Muscle of leg (tissue), 11 donors: ENCODE results near the gene ZNF672. TPM values are rescaled to one million over a fixed set of nuclear protein-coding genes. Genes with fewer than 3 reads are reported as not detected.
A peak's percentile ranks its signal among the peaks of the same experiment; 100 is the strongest.
"Not testable (repeated sequence)": the region's sequence is repeated elsewhere in the genome, so short reads cannot be mapped to it uniquely, and the experiment has no call there.

ENCODE experiments used
- DNase-seq: peaks from one replicate; pipeline ENCODE4 v3.0.0; 2013
- H3K27ac ChIP-seq: one replicate; pipeline ENCODE4 v1.5.1; 2013; ENCODE audit warnings: mild to moderate bottlenecking, low read length, control low read depth
- H3K27me3 ChIP-seq: one replicate; pipeline ENCODE4 v1.6.1; 2013; ENCODE audit warnings: low read length; ENCODE audit not compliant: control insufficient read depth, insufficient read depth
- H3K36me3 ChIP-seq: one replicate; pipeline ENCODE4 v1.6.1; 2013; ENCODE audit warnings: low read length; ENCODE audit not compliant: control insufficient read depth, insufficient read depth
- H3K4me1 ChIP-seq: one replicate; pipeline ENCODE4 v1.6.1; 2013; ENCODE audit warnings: low read length; ENCODE audit not compliant: control insufficient read depth, insufficient read depth
- H3K4me3 ChIP-seq: one replicate; pipeline ENCODE4 v1.5.1; 2013; ENCODE audit warnings: low read length, control low read depth
- H3K9me3 ChIP-seq: replicated peaks from 2 replicates; pipeline ENCODE4 v1.6.1; 2013; ENCODE audit warnings: low read depth, low read length; ENCODE audit not compliant: control insufficient read depth
- WGBS: methylation state at CpG from one replicate; pipeline ENCODE4 v1.1.5; 2013; ENCODE audit warnings: missing lambda C conversion rate; ENCODE audit not compliant: insufficient coverage; 5-methylcytosine and 5-hydroxymethylcytosine counted together
- polyA plus RNA-seq, 8 donors: library from polyadenylated mRNA; unstranded; fragments of 120-200 nt; gene quantifications; one replicate each; pipeline versions ENCODE4 v1.2.1 to v1.2.3, GENCODE V29; 2013; ENCODE audit warnings: inconsistent platforms in 1 of 8, low replicate concordance in 1 of 8; ENCODE audit not compliant: insufficient read length in 8 of 8, insufficient read depth in 1 of 8
- total RNA-seq: library from RNA; stranded (reverse); fragments of 120-200 nt; gene quantifications from one replicate; pipeline ENCODE4 v1.2.4, GENCODE V29; 2013

Gene ZNF672
- total and polyA plus RNA-seq, 9 donors = 13.3 to 20.7 (median 17.9) TPM

DNA sequence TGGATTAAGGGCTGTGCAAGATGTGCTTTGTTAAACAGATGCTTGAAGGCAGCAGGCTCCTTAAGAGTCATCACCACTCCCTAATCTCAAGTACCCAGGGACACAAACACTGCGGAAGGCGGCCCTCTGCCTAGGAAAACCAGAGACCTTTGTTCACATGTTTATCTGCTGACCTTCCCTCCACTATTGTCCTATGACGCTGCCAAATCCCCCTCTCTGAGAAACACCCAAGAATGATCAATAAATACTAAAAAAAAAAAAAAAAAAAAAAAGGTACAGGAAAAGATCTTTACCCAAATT is 7.4 kb upstream of the ZNF672 start:
- H3K9me3 ChIP-seq, DNase-seq, H3K36me3 ChIP-seq, H3K27ac ChIP-seq, H3K4me3 ChIP-seq, H3K4me1 ChIP-seq: not testable (repeated sequence)
- peaks cover 12% of the 10 kb centered on the region for H3K27me3 ChIP-seq
- WGBS = 20% methylated on average over 2 of the region's 3 CpGs

DNA sequence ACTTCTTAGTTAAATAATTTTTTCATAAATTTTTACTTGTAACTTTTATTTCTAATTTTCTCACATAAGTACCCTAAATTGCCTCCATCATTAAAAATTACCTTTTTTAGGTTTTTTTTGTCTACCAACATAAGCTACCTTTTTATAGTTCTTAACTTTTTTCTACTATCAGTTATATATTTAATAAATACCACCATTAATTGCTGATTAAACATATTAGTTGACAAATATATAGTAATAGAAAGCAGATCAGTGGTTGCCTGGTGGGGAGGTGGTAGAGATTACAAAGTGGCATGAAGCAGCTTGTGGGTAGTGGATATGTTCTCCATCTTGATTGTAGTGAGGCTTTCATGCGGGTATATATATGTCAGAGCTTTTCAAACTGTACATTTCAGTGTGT is 6.2 kb upstream of the ZNF672 start:
- Histone ChIP-seq H3K27ac (no peak overlapping the region), H3K4me1 (peaks cover 7% of the 10 kb centered on the region), H3K27me3 (peaks cover 12% of the 10 kb centered on the region), H3K9me3 (no peaks in the 10 kb centered on the region), H3K4me3 (no peak overlapping the region), H3K36me3 (no peaks in the 10 kb centered on the region)
- no CpG with 5 or more reads among the region's 1 CpG for WGBS
- DNase-seq = no peak

DNA sequence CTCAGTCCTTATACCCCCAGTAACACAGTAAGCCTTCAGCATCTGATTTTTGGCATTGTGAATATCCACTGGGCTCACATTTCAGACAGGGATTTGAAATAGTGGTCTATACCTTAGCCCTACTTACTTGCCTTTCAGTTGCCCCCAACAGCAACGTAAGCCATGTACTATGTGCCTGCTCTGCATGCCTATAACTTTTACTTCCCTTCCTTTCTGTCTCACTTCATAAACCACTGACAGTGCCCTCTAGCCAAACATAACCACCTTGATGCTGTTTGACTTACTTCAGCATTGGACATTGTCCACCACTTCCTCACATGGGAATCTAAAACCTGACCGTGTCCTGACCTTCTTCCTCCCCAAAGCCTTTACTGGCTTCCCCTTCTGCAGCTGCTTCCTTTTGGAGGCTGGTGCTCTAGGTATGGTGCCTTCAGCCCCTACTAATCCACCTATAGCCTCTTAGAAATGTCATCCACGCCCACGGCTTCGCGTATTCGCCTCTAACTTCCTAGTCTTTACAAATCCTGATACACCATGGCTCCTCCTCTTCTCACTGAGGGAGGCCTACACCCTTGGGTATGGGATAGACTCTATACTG is 3.6 kb upstream of the ZNF672 start:
- no peaks in the 10 kb centered on the region for H3K9me3 ChIP-seq
- DNase-seq = peak; percentile 50
- peak overlapping the region; percentile 47 for H3K27ac ChIP-seq
- H3K4me3 ChIP-seq = no peak overlapping the region
- H3K36me3 ChIP-seq = no peaks in the 10 kb centered on the region
- peaks cover 16% of the 10 kb centered on the region for H3K4me1 ChIP-seq
- 35% methylated on average over 2 of the region's 7 CpGs for WGBS
- H3K27me3 ChIP-seq = peaks cover 12% of the 10 kb centered on the region

DNA sequence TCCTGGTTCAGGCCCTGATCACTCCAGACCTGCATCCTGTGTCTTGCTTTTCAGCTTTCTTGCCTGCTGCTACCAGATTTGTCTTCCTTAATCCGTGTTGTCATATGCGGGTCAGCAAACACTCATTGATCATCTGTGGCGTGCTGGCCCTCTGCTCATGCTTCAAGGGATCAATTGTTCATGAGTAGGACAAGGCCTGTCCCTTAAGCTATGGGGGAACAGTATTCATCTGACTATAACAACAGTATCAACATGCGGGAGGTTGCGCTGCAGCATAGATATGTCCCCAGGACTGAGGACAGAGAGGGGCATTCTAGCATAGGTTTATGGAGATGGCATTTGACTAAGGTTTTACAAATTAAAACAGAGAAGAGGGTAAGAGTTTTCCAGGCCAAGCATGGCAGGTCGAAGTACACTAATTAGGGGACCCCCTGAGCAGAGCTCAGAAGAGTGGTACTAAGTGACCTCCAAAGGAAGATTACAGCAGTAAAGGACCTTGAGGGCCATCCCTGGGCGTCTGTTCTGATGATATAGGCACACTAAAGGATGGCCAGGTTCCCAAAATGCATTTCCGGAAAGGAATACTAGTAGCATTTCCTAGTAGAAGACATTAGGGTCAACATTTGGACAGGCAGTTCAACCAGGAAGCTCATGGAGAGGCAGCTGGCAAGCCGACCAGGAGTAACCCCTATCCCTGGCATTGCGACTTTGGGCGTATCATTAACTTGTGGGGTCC is 811 bp upstream of the ZNF672 start:
- peaks cover 25% of the 10 kb centered on the region for H3K4me1 ChIP-seq
- H3K27ac ChIP-seq = peak overlapping the region; percentile 100
- H3K27me3 ChIP-seq = peaks cover 11% of the 10 kb centered on the region
- DNase-seq = no peak
- peaks cover 2% of the 10 kb centered on the region for H3K36me3 ChIP-seq
- WGBS = 55% methylated on average over 6 of the region's 11 CpGs
- no peaks in the 10 kb centered on the region for H3K9me3 ChIP-seq
- peak overlapping the region; percentile 86 for H3K4me3 ChIP-seq

DNA sequence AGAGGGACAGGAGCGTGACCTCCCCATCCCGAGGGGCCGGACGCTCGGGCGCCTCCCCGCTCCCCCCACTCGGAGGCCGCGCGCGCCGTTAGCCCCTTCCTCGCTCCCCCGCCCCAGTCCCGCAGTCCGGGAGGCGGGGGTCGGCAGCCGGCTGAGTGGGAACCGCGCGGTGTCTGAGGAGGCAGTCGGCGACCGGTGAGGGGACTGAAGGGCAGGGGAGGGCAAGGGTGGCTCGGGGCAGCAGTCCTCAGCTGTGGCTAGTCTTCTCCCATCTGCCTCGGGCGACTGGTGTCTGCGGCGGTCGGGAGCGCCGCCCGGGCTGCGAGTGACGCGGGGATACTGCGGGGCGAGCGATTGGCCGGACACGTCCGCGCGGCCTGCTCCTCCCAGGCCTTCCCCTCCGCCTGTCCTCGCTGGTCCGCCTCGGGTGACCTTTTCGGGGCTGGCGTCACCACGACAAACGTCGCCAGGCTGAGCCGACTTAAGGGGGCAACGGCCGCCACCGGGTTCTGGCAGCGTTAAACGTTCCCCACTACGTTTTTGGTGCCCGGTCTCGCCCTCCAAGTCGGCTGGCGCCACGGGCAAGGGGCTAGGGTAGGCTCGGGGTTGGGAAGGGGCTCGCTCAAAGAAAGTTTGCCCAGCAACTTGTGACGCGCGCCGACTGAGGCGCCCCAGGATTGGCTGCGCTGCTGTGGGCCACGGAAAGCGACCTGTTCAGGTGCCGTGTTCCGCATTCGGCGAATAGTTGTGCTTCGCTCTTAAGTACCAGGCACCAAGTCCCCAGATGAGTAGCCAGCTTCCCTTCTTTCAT is 538 bp downstream of the ZNF672 start:
- no peaks in the 10 kb centered on the region for H3K9me3 ChIP-seq
- under 1% methylated on average over 68 of the region's 82 CpGs for WGBS
- DNase-seq = peak; percentile 96
- peak overlapping the region; percentile 100 for H3K27ac ChIP-seq
- peaks cover 30% of the 10 kb centered on the region for H3K4me1 ChIP-seq
- peak overlapping the region; percentile 86 for H3K4me3 ChIP-seq
- H3K36me3 ChIP-seq = peaks cover 7% of the 10 kb centered on the region
- H3K27me3 ChIP-seq = peaks cover 9% of the 10 kb centered on the region

DNA sequence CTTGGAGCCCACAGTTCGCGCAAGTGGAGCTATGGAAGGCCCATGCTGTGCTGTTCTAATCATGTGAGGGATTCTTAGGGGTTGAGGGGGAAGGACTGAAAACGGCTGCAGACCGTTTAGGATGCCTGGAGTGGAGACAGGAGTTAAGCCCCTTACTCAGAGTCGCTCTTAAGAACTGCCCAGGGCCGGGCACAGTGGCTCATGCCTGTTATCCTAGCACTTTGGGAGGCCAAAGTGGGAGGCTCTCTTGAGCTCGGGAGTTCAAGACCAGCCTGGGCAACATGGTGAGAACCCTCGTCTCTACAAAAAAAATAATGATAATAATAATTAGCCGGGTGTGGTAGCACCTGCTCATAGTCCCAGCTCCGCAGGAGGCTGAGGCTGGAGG is 1.1 kb downstream of the ZNF672 start:
- H3K9me3 ChIP-seq = no peaks in the 10 kb centered on the region
- no peak for DNase-seq
- 0% methylated on average over 3 of the region's 10 CpGs for WGBS
- peak overlapping the region; percentile 86 for H3K4me3 ChIP-seq
- peaks cover 7% of the 10 kb centered on the region for H3K36me3 ChIP-seq
- peak overlapping the region; percentile 100 for H3K27ac ChIP-seq
- peaks cover 30% of the 10 kb centered on the region for H3K4me1 ChIP-seq
- peaks cover 9% of the 10 kb centered on the region for H3K27me3 ChIP-seq

DNA sequence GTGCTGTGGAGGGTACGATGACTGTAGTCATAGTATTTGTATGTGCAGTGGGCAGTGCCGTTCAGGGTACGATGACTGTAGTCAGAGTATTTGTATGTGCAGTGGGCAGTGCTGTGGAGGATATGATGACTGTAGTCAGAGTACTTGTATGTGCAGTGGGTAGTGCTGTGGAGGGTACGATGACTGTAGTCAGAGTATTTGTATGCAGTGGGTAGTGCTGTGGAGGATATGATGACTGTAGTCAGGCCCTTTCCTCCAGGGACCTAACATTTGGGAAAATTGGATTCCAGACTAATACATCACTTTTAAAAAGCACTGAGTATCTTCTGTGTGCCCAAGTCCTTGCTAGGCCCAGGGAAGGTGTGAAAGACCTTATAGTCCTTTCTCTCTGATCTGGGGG is 2.9 kb downstream of the ZNF672 start:
- WGBS = 100% methylated on average over 3 of the region's 4 CpGs
- no peak overlapping the region for H3K27ac ChIP-seq

DNA sequence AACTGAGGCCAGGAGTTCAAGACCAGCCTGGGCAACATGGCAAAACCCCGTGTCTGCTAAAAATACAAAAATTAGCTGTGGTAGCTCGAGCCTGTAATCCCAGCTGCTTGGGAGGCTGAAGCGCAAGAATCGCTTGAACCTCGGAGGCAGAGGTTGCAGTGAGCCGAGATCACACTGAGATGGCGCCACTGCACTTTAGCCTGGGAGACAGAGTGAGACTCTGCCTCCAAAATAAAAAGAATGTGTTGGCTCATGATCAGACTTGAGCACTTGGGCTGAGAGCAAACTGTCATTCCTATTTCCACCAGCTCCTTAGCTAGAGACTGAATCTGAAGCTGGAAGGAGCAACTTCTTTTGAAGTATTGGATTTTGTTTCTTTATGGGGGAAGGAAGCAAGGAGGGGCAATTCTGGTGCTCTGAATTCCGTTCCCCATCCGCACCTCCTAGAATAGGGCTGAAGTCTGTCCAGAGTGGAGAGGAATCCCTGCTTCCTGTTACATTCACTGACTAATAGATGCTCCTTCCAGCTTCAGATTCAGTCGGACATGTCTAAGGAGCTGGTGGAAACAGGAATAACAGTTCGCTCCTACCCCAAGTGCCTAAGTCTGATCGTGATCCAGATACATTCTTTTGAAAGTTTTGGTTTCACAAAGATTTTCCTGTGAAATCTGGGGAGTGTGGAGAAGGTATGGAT is 3.8 kb downstream of the ZNF672 start:
- Histone ChIP-seq H3K27ac (peak overlapping the region; percentile 54), H3K4me1 (peaks cover 27% of the 10 kb centered on the region), H3K36me3 (peaks cover 31% of the 10 kb centered on the region), H3K4me3 (no peak overlapping the region), H3K27me3 (no peaks in the 10 kb centered on the region), H3K9me3 (no peaks in the 10 kb centered on the region)
- peak; percentile 86 for DNase-seq
- WGBS = 36% methylated on average over 7 of the region's 12 CpGs

More for the DNA sequence above, 2.9 kb downstream of the ZNF672 start:
- Histone ChIP-seq H3K4me1 (peaks cover 27% of the 10 kb centered on the region), H3K36me3 (peaks cover 22% of the 10 kb centered on the region), H3K27me3 (no peaks in the 10 kb centered on the region), H3K4me3 (no peak overlapping the region), H3K9me3 (no peaks in the 10 kb centered on the region)
- no peak for DNase-seq

DNA sequence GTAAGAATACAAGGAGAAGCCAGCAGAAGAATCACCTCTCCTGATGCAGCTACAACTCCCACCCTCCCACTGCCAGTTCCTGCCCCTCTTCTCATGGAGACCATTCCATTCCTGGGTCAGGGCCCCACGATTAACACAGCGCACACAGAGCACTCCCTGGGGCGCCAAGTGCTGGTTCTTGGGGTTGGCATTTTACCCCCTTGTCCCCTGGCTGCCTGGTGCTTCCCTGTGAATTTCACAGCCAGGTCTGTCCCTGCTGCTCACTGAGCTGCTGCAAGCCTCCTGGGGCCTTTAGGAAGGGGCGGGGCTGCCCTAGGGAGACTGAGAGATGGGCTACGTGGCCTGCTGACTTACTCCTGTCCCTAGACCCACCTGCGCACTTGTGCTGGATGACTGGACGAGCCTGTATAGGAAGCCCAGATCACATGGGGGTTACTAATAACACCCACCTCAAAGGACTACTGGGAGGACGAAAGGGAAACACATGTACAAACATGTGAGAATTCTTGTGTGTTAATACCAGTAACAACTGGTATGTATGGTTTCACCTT is 4.8 kb downstream of the ZNF672 start:
- Histone ChIP-seq H3K36me3 (peaks cover 38% of the 10 kb centered on the region), H3K9me3 (no peaks in the 10 kb centered on the region), H3K27me3 (no peaks in the 10 kb centered on the region), H3K27ac (no peak overlapping the region), H3K4me1 (peaks cover 19% of the 10 kb centered on the region), H3K4me3 (no peak overlapping the region)
- no peak for DNase-seq
- 96% methylated on average over 4 of the region's 8 CpGs for WGBS
